Type B pancreatic cell (in vitro differentiated cells): Measurements from ENCODE around the gene MKLN1. TPM values are rescaled to one million over a fixed set of nuclear protein-coding genes. Genes with fewer than 3 reads are reported as not detected.

ENCODE experiments used
- DNase-seq: peaks from one replicate; pipeline ENCODE4 v3.0.0; 2021; ENCODE audit warnings: mixed read lengths; ENCODE audit not compliant: unreplicated experiment; ENCODE audit errors: extremely low spot score
- H3K27ac Mint-ChIP-seq: 2 replicates; pipeline ENCODE4 v1.8.0; 2021; ENCODE audit warnings: mild to moderate bottlenecking, mixed read lengths
- H3K27me3 Mint-ChIP-seq: 2 replicates; pipeline ENCODE4 v1.8.0; 2021; ENCODE audit warnings: mixed read lengths
- H3K36me3 Mint-ChIP-seq: 2 replicates; pipeline ENCODE4 v1.8.0; 2021; ENCODE audit warnings: mixed read lengths
- H3K4me1 Mint-ChIP-seq: one replicate; pipeline ENCODE4 v1.8.0; 2021; ENCODE audit warnings: mixed read lengths; ENCODE audit not compliant: unreplicated experiment
- H3K4me3 Mint-ChIP-seq: 2 replicates; pipeline ENCODE4 v1.8.0; 2021; ENCODE audit warnings: mild to moderate bottlenecking, mixed read lengths
- H3K9me3 Mint-ChIP-seq: 2 replicates; pipeline ENCODE4 v1.8.0; 2021; ENCODE audit warnings: mixed read lengths
- total RNA-seq: library from RNA; stranded (reverse); gene quantifications from 2 replicates; pipeline ENCODE4 v1.2.1, GENCODE V29; 2021; ENCODE audit warnings: low replicate concordance
- TF ChIP-seq, protein P1 (sequence below): fragments of 200-600 bp; sonication (generic); conservative IDR thresholded peaks from 2 replicates; pipeline ENCODE4 v1.5.0; 2021; ENCODE audit warnings: antibody characterized with exemption, mild to moderate bottlenecking

Gene MKLN1
- total RNA-seq, 1 donor from 2014 or later = 47.7 TPM

DNA sequence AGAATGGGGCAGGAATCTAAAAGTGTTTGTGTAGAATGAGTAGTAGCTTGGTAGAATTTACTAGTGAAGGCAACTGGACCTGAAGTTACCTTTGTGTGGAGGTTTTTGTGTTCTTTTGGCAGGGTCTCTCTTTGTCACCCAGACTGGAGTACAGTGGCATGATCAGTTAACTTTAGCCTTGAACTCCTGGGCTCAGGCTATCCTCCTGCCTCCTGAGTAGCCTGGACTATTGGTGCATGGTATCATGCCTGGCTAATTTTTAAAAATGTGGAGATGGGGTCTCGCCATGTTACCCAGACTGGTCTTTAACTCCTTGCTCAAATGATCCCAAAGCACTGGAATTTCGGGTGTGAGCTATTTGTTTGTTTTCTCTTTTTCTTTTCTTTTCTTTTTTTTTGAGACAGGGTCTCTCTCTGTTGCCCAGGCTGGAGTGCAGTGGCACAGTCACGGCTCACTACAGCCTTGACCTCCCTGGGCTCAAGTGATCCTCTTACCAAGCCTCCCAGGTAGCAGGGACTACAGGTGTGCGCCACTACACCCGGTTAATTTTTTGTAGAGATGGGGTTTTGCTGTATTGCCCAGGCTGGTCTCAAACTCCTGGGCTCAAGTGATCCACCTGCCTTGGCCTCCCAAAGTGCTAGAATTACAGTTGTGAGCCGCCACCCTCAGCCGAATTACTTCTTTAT lies 76.7 kb downstream of the MKLN1 start:
- TF ChIP-seq, protein P1, sequence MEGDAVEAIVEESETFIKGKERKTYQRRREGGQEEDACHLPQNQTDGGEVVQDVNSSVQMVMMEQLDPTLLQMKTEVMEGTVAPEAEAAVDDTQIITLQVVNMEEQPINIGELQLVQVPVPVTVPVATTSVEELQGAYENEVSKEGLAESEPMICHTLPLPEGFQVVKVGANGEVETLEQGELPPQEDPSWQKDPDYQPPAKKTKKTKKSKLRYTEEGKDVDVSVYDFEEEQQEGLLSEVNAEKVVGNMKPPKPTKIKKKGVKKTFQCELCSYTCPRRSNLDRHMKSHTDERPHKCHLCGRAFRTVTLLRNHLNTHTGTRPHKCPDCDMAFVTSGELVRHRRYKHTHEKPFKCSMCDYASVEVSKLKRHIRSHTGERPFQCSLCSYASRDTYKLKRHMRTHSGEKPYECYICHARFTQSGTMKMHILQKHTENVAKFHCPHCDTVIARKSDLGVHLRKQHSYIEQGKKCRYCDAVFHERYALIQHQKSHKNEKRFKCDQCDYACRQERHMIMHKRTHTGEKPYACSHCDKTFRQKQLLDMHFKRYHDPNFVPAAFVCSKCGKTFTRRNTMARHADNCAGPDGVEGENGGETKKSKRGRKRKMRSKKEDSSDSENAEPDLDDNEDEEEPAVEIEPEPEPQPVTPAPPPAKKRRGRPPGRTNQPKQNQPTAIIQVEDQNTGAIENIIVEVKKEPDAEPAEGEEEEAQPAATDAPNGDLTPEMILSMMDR = no peak
- peaks cover 12% of the 10 kb centered on the region for H3K9me3 Mint-ChIP-seq
- DNase-seq = no peak
- H3K27ac Mint-ChIP-seq = no peak overlapping the region
- no peaks in the 10 kb centered on the region for H3K4me1 Mint-ChIP-seq
- no peaks in the 10 kb centered on the region for H3K27me3 Mint-ChIP-seq
- H3K36me3 Mint-ChIP-seq = peaks cover 35% of the 10 kb centered on the region
- H3K4me3 Mint-ChIP-seq = no peak overlapping the region

DNA sequence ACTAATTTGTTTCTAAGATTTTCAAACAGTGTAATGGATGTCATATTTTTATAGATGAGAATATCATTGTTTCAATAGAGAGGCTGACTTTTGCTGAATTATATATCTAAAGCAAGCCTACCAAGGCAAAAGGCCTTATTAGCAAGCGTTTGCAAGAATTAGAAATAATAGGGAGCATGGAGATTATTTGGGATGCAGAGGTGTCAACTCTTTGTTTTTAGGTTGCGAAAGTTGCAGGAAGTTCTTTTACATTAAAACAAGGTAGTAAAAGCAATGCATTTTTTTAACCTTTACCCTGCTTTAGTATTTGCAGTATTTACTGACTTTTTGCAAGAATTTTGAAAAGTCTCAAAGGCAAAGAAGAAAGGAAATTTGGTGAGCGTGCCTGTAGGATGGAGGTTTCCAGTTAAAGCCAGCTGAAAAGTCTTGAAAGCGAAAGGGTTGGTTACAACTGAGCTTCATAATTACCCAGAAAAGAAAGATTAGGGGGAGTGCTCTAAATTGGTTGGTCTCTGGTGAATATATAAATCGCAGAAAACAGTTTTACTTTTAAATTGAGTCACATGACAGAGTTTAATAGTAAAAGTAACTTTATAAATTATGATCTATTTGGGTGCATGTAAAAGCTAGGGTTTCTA lies 81.6 kb downstream of the MKLN1 start:
- DNase-seq = no peak
- Mint-ChIP-seq H3K4me3 (no peak overlapping the region), H3K4me1 (no peaks in the 10 kb centered on the region), H3K27ac (no peak overlapping the region), H3K9me3 (no peaks in the 10 kb centered on the region), H3K27me3 (no peaks in the 10 kb centered on the region), H3K36me3 (peaks cover 7% of the 10 kb centered on the region)
- TF ChIP-seq, protein P1 = no peak

DNA sequence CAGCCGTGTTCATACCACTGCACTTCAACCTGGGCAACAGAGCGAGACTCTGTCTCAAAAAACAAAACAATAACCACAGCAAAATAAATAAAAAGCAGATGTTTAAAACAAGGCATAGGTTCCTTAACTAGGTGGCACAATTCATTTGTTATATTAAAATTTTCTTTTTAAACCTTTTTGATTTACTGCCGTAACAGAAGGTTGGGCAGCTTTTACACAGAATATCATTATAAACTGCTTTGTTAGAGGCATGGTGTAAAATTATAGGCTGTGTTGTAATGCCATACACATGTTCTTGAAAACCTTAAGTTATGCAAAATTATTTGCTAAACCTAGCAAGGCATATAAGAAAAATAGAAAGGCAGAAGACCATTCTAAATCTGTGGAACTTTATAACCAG lies 84.4 kb downstream of the MKLN1 start:
- H3K27me3 Mint-ChIP-seq = no peaks in the 10 kb centered on the region
- H3K4me1 Mint-ChIP-seq = no peaks in the 10 kb centered on the region
- DNase-seq = no peak

DNA sequence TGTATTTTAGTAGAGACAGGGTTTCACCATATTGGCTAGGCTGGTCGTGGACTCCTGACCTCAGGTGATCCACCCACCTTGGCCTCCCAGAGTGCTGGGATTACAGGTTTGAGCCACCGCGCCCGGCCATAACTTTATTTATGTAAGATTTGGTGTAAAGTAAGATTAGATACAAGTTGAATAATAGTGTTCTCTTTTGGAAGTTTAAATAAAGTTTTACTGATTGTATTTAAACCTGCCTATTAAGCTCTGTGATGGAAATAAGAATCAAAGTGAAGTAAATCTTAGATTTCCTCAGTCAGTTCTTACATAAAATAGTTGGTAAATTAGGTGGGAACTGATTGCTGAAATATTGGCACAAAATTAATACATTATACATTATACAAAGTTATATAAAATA lies 86.0 kb downstream of the MKLN1 start:
- TF ChIP-seq, protein P1 = no peak
- H3K4me3 Mint-ChIP-seq = no peak overlapping the region
- DNase-seq = no peak
- no peaks in the 10 kb centered on the region for H3K4me1 Mint-ChIP-seq
- H3K36me3 Mint-ChIP-seq = peaks cover 16% of the 10 kb centered on the region
- H3K9me3 Mint-ChIP-seq = no peaks in the 10 kb centered on the region
- no peak overlapping the region for H3K27ac Mint-ChIP-seq
- H3K27me3 Mint-ChIP-seq = no peaks in the 10 kb centered on the region

More for the DNA sequence above, 84.4 kb downstream of the MKLN1 start:
- H3K27ac Mint-ChIP-seq = no peak overlapping the region
- H3K9me3 Mint-ChIP-seq = no peaks in the 10 kb centered on the region
- TF ChIP-seq, protein P1 = no peak
- peaks cover 7% of the 10 kb centered on the region for H3K36me3 Mint-ChIP-seq
- H3K4me3 Mint-ChIP-seq = no peak overlapping the region

DNA sequence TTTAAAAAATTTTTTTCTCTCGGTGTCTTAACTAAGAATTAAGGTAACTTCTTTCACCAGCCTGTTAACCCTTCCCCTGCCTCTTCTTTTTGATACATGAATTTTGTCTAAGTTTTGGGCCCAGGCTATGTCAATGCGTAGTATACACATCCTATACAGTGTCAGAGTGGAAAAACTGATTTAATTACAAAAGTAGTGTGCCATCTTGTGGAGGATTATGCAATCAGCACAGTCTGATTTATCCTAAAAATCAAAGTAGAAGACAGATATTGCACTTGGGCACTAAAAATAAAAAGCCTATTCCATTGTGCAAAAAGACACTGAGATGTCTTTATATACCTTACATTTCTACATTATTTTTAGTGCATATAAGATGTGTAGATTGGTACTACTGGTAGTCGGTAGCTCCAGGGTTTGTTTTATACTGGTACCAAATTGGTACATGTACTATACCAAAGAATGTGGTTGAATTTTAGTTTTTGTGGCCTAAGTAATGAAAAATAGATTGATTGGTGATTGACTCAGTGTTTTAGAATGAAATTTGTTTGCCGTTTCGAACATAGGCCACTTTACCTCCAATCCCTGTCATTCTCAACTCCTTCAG lies 96.6 kb downstream of the MKLN1 start:
- Mint-ChIP-seq H3K4me1 (peaks cover 3% of the 10 kb centered on the region), H3K4me3 (no peak overlapping the region), H3K27me3 (no peaks in the 10 kb centered on the region), H3K9me3 (no peaks in the 10 kb centered on the region), H3K36me3 (peaks cover 8% of the 10 kb centered on the region), H3K27ac (no peak overlapping the region)
- TF ChIP-seq, protein P1 = peak; percentile 77
- no peak for DNase-seq
